ENCODE results near the gene DGUOK.
A peak's percentile ranks its signal among the peaks of the same experiment; 100 is the strongest.

Gene DGUOK

GRCh38 chr2:73952499-73953446 is 26.1 kb downstream of the DGUOK start:
- peaks cover 46% of the 10 kb centered on the region for H3K36me3 ChIP-seq (ENCODE audit: insufficient read depth, low read length)
- peaks cover 13% of the 10 kb centered on the region for H3K4me1 ChIP-seq (ENCODE audit: control insufficient read depth, insufficient read depth, low read length, unreplicated experiment)
- no peak overlapping the region for H2AFZ ChIP-seq (ENCODE audit: low read length, unreplicated experiment)
- H3K27me3 ChIP-seq (ENCODE audit: insufficient read depth, low read length), result no peaks in the 10 kb centered on the region
- peaks cover 11% of the 10 kb centered on the region for H3K79me2 ChIP-seq (ENCODE audit: control insufficient read depth, insufficient read depth, low read length, unreplicated experiment)
- peak overlapping the region; percentile 34 for H3K27ac ChIP-seq (ENCODE audit: low read depth, low read length)
- H3K4me3 ChIP-seq (ENCODE audit: low read depth, low read length), result no peak overlapping the region

- Histone ChIP-seq H3K36me3 (ENCODE audit: insufficient read depth, low read length) (peaks cover 35% of the 10 kb centered on the region), H3K27ac (ENCODE audit: low read depth, low read length) (no peak overlapping the region), H3K4me3 (ENCODE audit: low read depth, low read length) (no peak overlapping the region), H3K27me3 (ENCODE audit: insufficient read depth, low read length) (no peaks in the 10 kb centered on the region), H3K4me1 (ENCODE audit: control insufficient read depth, insufficient read depth, low read length, unreplicated experiment) (peaks cover 13% of the 10 kb centered on the region), H3K79me2 (ENCODE audit: control insufficient read depth, insufficient read depth, low read length, unreplicated experiment) (peaks cover 7% of the 10 kb centered on the region), H2AFZ (ENCODE audit: low read length, unreplicated experiment) (no peak overlapping the region)
Measured at GRCh38 chr2:73956218-73956865, 29.7 kb downstream of the DGUOK start.

- Histone ChIP-seq H3K27me3 (ENCODE audit: insufficient read depth, low read length) (no peaks in the 10 kb centered on the region), H3K36me3 (ENCODE audit: insufficient read depth, low read length) (peaks cover 20% of the 10 kb centered on the region; the same call in 1 of the 2 replicates), H3K27ac (ENCODE audit: low read depth, low read length) (no peak overlapping the region), H3K4me1 (ENCODE audit: control insufficient read depth, insufficient read depth, low read length, unreplicated experiment) (no peaks in the 10 kb centered on the region), H2AFZ (ENCODE audit: low read length, unreplicated experiment) (no peak overlapping the region), H3K4me3 (ENCODE audit: low read depth, low read length) (no peak overlapping the region), H3K79me2 (ENCODE audit: control insufficient read depth, insufficient read depth, low read length, unreplicated experiment) (no peaks in the 10 kb centered on the region)
Measured at GRCh38 chr2:73961274-73961673, 34.6 kb downstream of the DGUOK start.

DNA sequence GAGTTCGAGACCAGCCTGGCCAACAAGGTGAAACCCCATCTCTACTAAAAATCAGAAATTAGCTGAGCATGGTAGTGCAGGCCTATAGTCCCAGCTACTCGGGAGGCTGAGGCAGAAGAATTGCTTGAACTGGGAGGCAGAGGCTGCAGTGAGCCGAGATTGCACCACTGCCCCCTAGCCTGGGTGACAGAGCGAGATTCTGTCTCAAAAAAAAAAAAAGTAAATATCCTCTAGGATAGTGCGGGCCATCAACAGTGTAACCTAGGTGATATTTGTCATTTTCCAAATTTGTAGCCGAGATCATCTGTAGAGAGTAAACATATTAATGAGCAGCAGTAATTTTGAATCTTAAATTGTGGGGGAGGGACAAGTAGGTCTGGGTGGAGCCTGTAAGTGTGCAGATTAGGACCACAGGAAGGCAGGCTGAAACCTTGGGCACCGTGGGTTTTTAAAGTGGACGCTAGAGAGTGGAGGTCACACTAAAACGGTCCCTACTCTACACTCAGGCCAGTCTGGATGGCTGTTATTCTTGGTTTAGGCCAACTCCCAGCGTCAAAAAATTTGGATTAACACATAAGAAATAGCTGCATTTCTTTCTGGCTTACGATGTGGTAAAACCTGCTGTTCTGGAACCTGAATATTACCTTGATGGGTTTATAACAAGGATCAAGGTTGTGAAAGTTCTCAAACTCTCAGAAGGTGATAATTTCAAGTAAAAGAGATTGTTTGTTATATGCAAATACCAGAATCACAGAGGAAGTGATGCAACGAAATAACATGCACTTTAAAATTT is 35.3 kb downstream of the DGUOK start:
- H3K4me3 ChIP-seq (ENCODE audit: low read depth, low read length), result no peak overlapping the region
- H2AFZ ChIP-seq (ENCODE audit: low read length, unreplicated experiment), result no peak overlapping the region
- no peak overlapping the region for H3K27ac ChIP-seq (ENCODE audit: low read depth, low read length)
- H3K79me2 ChIP-seq (ENCODE audit: control insufficient read depth, insufficient read depth, low read length, unreplicated experiment), result no peaks in the 10 kb centered on the region
- H3K36me3 ChIP-seq (ENCODE audit: insufficient read depth, low read length), result peaks cover 13% of the 10 kb centered on the region; the same call in 1 of the 2 replicates
- H3K27me3 ChIP-seq (ENCODE audit: insufficient read depth, low read length), result no peaks in the 10 kb centered on the region
- H3K4me1 ChIP-seq (ENCODE audit: control insufficient read depth, insufficient read depth, low read length, unreplicated experiment), result no peaks in the 10 kb centered on the region

DNA sequence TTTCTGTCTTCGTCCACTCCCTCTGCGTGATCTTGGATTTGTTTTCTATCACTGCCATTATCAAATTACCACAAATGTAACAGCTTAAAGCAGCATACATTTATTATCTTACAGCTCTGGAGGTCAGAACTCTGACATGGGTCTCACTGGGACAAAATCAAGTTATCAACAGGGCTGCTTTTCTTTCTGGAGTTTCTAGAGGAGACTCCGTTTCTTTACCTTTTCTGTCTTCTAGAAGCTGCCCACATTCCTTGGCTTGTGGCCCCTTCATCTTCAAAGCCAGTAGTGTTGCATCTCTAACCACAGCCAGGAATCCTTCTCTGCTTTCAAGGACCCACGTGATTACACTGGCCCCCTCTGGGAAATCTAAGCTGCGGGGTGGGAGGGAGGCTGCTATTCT is 36.1 kb downstream of the DGUOK start:
- Histone ChIP-seq H3K4me3 (ENCODE audit: low read depth, low read length) (no peak overlapping the region), H3K27me3 (ENCODE audit: insufficient read depth, low read length) (no peaks in the 10 kb centered on the region)

GRCh38 chr2:73963385-73964120 is 36.9 kb downstream of the DGUOK start:
- Histone ChIP-seq H3K79me2 (ENCODE audit: control insufficient read depth, insufficient read depth, low read length, unreplicated experiment) (no peaks in the 10 kb centered on the region), H3K36me3 (ENCODE audit: insufficient read depth, low read length) (peaks cover 9% of the 10 kb centered on the region; the same call in 1 of the 2 replicates), H2AFZ (ENCODE audit: low read length, unreplicated experiment) (no peak overlapping the region), H3K4me3 (ENCODE audit: low read depth, low read length) (no peak overlapping the region), H3K27me3 (ENCODE audit: insufficient read depth, low read length) (no peaks in the 10 kb centered on the region), H3K27ac (ENCODE audit: low read depth, low read length) (no peak overlapping the region), H3K4me1 (ENCODE audit: control insufficient read depth, insufficient read depth, low read length, unreplicated experiment) (no peaks in the 10 kb centered on the region)

More for the DNA sequence above, 36.1 kb downstream of the DGUOK start:
- Histone ChIP-seq H3K27ac (ENCODE audit: low read depth, low read length) (no peak overlapping the region), H3K79me2 (ENCODE audit: control insufficient read depth, insufficient read depth, low read length, unreplicated experiment) (no peaks in the 10 kb centered on the region), H2AFZ (ENCODE audit: low read length, unreplicated experiment) (no peak overlapping the region), H3K4me1 (ENCODE audit: control insufficient read depth, insufficient read depth, low read length, unreplicated experiment) (no peaks in the 10 kb centered on the region), H3K36me3 (ENCODE audit: insufficient read depth, low read length) (peaks cover 13% of the 10 kb centered on the region; the same call in 1 of the 2 replicates)

GRCh38 chr2:73964223-73964622 is 37.5 kb downstream of the DGUOK start:
- no peak overlapping the region for H2AFZ ChIP-seq (ENCODE audit: low read length, unreplicated experiment)
- no peaks in the 10 kb centered on the region for H3K27me3 ChIP-seq (ENCODE audit: insufficient read depth, low read length)
- no peaks in the 10 kb centered on the region for H3K79me2 ChIP-seq (ENCODE audit: control insufficient read depth, insufficient read depth, low read length, unreplicated experiment)
- no peak overlapping the region for H3K27ac ChIP-seq (ENCODE audit: low read depth, low read length)
- H3K4me3 ChIP-seq (ENCODE audit: low read depth, low read length), result no peak overlapping the region
- H3K4me1 ChIP-seq (ENCODE audit: control insufficient read depth, insufficient read depth, low read length, unreplicated experiment), result no peaks in the 10 kb centered on the region
- peaks cover 8% of the 10 kb centered on the region; the same call in 1 of the 2 replicates for H3K36me3 ChIP-seq (ENCODE audit: insufficient read depth, low read length)

GRCh38 chr2:73965053-73965452 is 38.4 kb downstream of the DGUOK start:
- H3K4me3 ChIP-seq (ENCODE audit: low read depth, low read length), result no peak overlapping the region
- H3K79me2 ChIP-seq (ENCODE audit: control insufficient read depth, insufficient read depth, low read length, unreplicated experiment), result no peaks in the 10 kb centered on the region
- no peaks in the 10 kb centered on the region for H3K27me3 ChIP-seq (ENCODE audit: insufficient read depth, low read length)
- no peak overlapping the region for H2AFZ ChIP-seq (ENCODE audit: low read length, unreplicated experiment)
- H3K36me3 ChIP-seq (ENCODE audit: insufficient read depth, low read length), result peaks cover 8% of the 10 kb centered on the region; the same call in 1 of the 2 replicates
- peaks cover 6% of the 10 kb centered on the region for H3K4me1 ChIP-seq (ENCODE audit: control insufficient read depth, insufficient read depth, low read length, unreplicated experiment)
- no peak overlapping the region for H3K27ac ChIP-seq (ENCODE audit: low read depth, low read length)

- Histone ChIP-seq H3K79me2 (ENCODE audit: control insufficient read depth, insufficient read depth, low read length, unreplicated experiment) (no peaks in the 10 kb centered on the region), H3K4me3 (ENCODE audit: low read depth, low read length) (no peak overlapping the region), H3K27ac (ENCODE audit: low read depth, low read length) (no peak overlapping the region), H2AFZ (ENCODE audit: low read length, unreplicated experiment) (no peak overlapping the region), H3K27me3 (ENCODE audit: insufficient read depth, low read length) (no peaks in the 10 kb centered on the region), H3K4me1 (ENCODE audit: control insufficient read depth, insufficient read depth, low read length, unreplicated experiment) (peaks cover 29% of the 10 kb centered on the region), H3K36me3 (ENCODE audit: insufficient read depth, low read length) (no peaks in the 10 kb centered on the region)
Measured at GRCh38 chr2:73968357-73968937, 41.8 kb downstream of the DGUOK start.

Data from ACC112 (cell line).